Effector memory CD8-positive, alpha-beta T cell (primary cell): ENCODE measurements around the gene TMEM106C.
A peak's percentile ranks its signal among the peaks of the same experiment; 100 is the strongest.

Experiments used
- ATAC-seq: fragments of 150-1000 bp; cut with Tn5 transposase; replicated peaks from 2 replicates; pipeline ENCODE4 v1.10.0; 2021; ENCODE audit warnings: mild to moderate bottlenecking, moderate library complexity
- DNase-seq, 3 experiments: peaks; one replicate each; pipeline ENCODE4 v3.0.0; 2021
- H3K27ac Mint-ChIP-seq, 2 donors: one replicate each; pipeline ENCODE4 v1.8.0; 2022; ENCODE audit warnings: mild to moderate bottlenecking in 2 of 2, mixed read lengths in 2 of 2, moderate library complexity in 2 of 2
- H3K27me3 Mint-ChIP-seq, 2 donors: one replicate each; pipeline ENCODE4 v1.8.0; 2022; ENCODE audit warnings: mixed read lengths in 2 of 2
- H3K36me3 Mint-ChIP-seq: one replicate; pipeline ENCODE4 v1.8.0; 2022; ENCODE audit warnings: mild to moderate bottlenecking, moderate library complexity, mixed read lengths; ENCODE audit not compliant: insufficient read depth
- H3K4me1 Mint-ChIP-seq, 2 donors: one replicate each; pipeline ENCODE4 v1.8.0; 2022; ENCODE audit warnings: low read depth in 2 of 2, mixed read lengths in 2 of 2
- H3K4me3 Mint-ChIP-seq, 2 donors: one replicate each; pipeline ENCODE4 v1.8.0; 2022; ENCODE audit warnings: mild to moderate bottlenecking in 2 of 2, mixed read lengths in 2 of 2, moderate library complexity in 2 of 2
- H3K9me3 Mint-ChIP-seq, 2 donors: one replicate each; pipeline ENCODE4 v1.8.0; 2022; ENCODE audit warnings: mixed read lengths in 2 of 2

Gene TMEM106C

GRCh38 chr12:47962198-47962597 is 1.2 kb upstream of the TMEM106C start:
- Mint-ChIP-seq H3K9me3 (no peaks in the 10 kb centered on the region), H3K27me3 (peaks cover 23 to 30% of the 10 kb centered on the region in 2 donors), H3K27ac (no peak overlapping the region), H3K4me1 (peaks cover 22 to 35% of the 10 kb centered on the region in 2 donors), H3K4me3 (peak overlapping the region in 1 of 2 donors; percentile 100), H3K36me3 (peaks cover 20% of the 10 kb centered on the region)
- DNase-seq, result no peak
- no peak for ATAC-seq

- DNase-seq (no peak), ATAC-seq (no peak)
- Mint-ChIP-seq H3K36me3 (peaks cover 23% of the 10 kb centered on the region), H3K27me3 (peaks cover 22 to 30% of the 10 kb centered on the region in 2 donors), H3K27ac (peak overlapping the region; percentile 96 to 99), H3K4me3 (peak overlapping the region; percentile 100), H3K4me1 (peaks cover 22 to 35% of the 10 kb centered on the region in 2 donors), H3K9me3 (no peaks in the 10 kb centered on the region)
Measured at GRCh38 chr12:47964106-47964728, 821 bp downstream of the TMEM106C start.

GRCh38 chr12:47965581-47965980 is 2.2 kb downstream of the TMEM106C start:
- Mint-ChIP-seq H3K27me3 (peaks cover 8 to 17% of the 10 kb centered on the region in 2 donors), H3K4me1 (peaks cover 22 to 35% of the 10 kb centered on the region in 2 donors), H3K4me3 (peak overlapping the region; percentile 100), H3K27ac (no peak overlapping the region), H3K36me3 (peaks cover 23% of the 10 kb centered on the region), H3K9me3 (no peaks in the 10 kb centered on the region)
- no peak for DNase-seq
- ATAC-seq, result no peak

- no peak for ATAC-seq
- peaks cover 22 to 35% of the 10 kb centered on the region in 2 donors for H3K4me1 Mint-ChIP-seq
- H3K9me3 Mint-ChIP-seq, result no peaks in the 10 kb centered on the region
- no peak for DNase-seq
- H3K4me3 Mint-ChIP-seq, result no peak overlapping the region
- H3K36me3 Mint-ChIP-seq, result peaks cover 23% of the 10 kb centered on the region
- H3K27me3 Mint-ChIP-seq, result no peaks in the 10 kb centered on the region
- peak overlapping the region in 1 of 2 donors; percentile 7 for H3K27ac Mint-ChIP-seq
Measured at GRCh38 chr12:47967461-47968321, 4.3 kb downstream of the TMEM106C start.

GRCh38 chr12:47969845-47970244 is 6.4 kb downstream of the TMEM106C start:
- Mint-ChIP-seq H3K27me3 (no peaks in the 10 kb centered on the region), H3K4me3 (no peak overlapping the region), H3K36me3 (peaks cover 13% of the 10 kb centered on the region)

GRCh38 chr12:47970843-47971242 is 7.4 kb downstream of the TMEM106C start:
- no peak for ATAC-seq
- DNase-seq, result no peak
- no peak overlapping the region for H3K4me3 Mint-ChIP-seq
- H3K27me3 Mint-ChIP-seq, result no peaks in the 10 kb centered on the region
- H3K4me1 Mint-ChIP-seq, result peaks cover 2 to 7% of the 10 kb centered on the region in 2 donors
- H3K36me3 Mint-ChIP-seq, result peaks cover 11% of the 10 kb centered on the region
- H3K9me3 Mint-ChIP-seq, result no peaks in the 10 kb centered on the region
- H3K27ac Mint-ChIP-seq, result no peak overlapping the region

More at GRCh38 chr12:47969845-47970244, 6.4 kb downstream of the TMEM106C start:
- Mint-ChIP-seq H3K27ac (no peak overlapping the region), H3K4me1 (peaks cover 5 to 17% of the 10 kb centered on the region in 2 donors), H3K9me3 (no peaks in the 10 kb centered on the region)
- ATAC-seq (no peak), DNase-seq (no peak)

GRCh38 chr12:47972895-47973294 is 9.5 kb downstream of the TMEM106C start:
- H3K36me3 Mint-ChIP-seq, result no peaks in the 10 kb centered on the region
- no peak overlapping the region for H3K4me3 Mint-ChIP-seq
- H3K27ac Mint-ChIP-seq, result no peak overlapping the region
- DNase-seq (no peak), ATAC-seq (no peak)
- no peaks in the 10 kb centered on the region for H3K4me1 Mint-ChIP-seq
- no peaks in the 10 kb centered on the region for H3K9me3 Mint-ChIP-seq
- H3K27me3 Mint-ChIP-seq, result no peaks in the 10 kb centered on the region

DNA sequence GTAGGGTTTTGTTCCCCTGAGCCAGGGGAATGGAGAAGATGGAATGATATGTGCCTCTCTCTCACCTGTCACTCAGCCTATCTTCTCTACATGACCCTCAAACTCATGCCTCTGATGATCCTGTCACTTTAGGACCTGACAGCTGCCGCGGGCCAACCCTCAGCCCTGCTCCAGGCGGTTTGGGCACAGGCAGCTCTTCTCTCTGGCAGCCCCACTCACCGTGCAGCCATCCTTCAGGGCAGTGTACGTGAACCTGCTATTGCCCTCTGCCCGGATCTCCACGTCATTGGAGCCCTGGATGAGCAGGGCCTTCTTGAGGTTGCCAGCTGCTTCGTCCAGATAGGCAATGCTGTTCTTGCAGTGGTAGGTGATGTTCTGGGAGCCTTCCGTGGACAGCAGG is 10.5 kb downstream of the TMEM106C start:
- H3K36me3 Mint-ChIP-seq, result no peaks in the 10 kb centered on the region
- DNase-seq (no peak), ATAC-seq (no peak)
- no peak overlapping the region for H3K27ac Mint-ChIP-seq
- H3K9me3 Mint-ChIP-seq, result no peaks in the 10 kb centered on the region
- peaks cover 0 to under 1% of the 10 kb centered on the region in 2 donors for H3K4me1 Mint-ChIP-seq
- H3K4me3 Mint-ChIP-seq, result no peak overlapping the region
- peaks cover under 1 to 6% of the 10 kb centered on the region in 2 donors for H3K27me3 Mint-ChIP-seq

DNA sequence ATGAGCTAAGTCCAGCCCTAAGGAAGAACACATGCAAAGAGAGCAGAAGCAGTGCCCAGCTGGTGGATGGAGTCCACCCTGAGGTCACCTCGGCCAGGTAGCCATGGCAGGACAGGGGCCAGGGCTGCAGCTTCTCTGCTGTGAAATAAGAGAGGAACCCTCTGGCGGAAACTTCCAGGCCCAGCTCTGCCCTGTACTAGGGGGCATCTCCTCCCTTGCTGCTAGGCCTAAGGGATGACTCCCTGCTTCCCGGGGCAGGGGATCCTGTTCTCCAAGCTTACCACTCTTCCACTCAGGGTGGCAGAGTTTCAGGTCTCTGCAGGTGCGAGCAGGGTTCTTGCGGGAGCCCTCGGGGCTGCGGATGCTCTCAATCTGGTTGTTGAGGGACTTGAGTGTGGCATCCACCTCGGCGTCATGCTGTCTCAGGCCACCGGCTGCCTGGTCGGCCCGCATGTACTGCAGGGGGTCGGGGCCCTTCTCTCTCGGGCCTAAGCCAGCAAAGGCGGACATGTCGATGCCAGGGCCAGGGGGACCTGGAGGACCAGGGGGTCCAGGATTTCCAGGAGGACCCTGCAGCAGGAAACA is 11.7 kb downstream of the TMEM106C start:
- H3K4me3 Mint-ChIP-seq, result no peak overlapping the region
- peaks cover 4 to 17% of the 10 kb centered on the region in 2 donors for H3K27me3 Mint-ChIP-seq
- DNase-seq (no peak), ATAC-seq (no peak)
- H3K27ac Mint-ChIP-seq, result no peak overlapping the region
- H3K36me3 Mint-ChIP-seq, result no peaks in the 10 kb centered on the region
- no peaks in the 10 kb centered on the region for H3K9me3 Mint-ChIP-seq
- peaks cover 0 to 4% of the 10 kb centered on the region in 2 donors for H3K4me1 Mint-ChIP-seq

- Mint-ChIP-seq H3K4me3 (no peak overlapping the region), H3K9me3 (no peaks in the 10 kb centered on the region)
Measured at GRCh38 chr12:47975816-47976215, 12.4 kb downstream of the TMEM106C start.

GRCh38 chr12:47977046-47977771 is 13.8 kb downstream of the TMEM106C start:
- Mint-ChIP-seq H3K27me3 (peaks cover 10 to 32% of the 10 kb centered on the region in 2 donors), H3K27ac (no peak overlapping the region)
- ATAC-seq, result no peak

More at GRCh38 chr12:47975816-47976215, 12.4 kb downstream of the TMEM106C start:
- Mint-ChIP-seq H3K27me3 (peaks cover 10 to 24% of the 10 kb centered on the region in 2 donors), H3K4me1 (peaks cover 0 to 4% of the 10 kb centered on the region in 2 donors), H3K36me3 (no peaks in the 10 kb centered on the region), H3K27ac (no peak overlapping the region)
- no peak for ATAC-seq
- no peak for DNase-seq

GRCh38 chr12:47977772-47978597 is 14.6 kb downstream of the TMEM106C start:
- ATAC-seq, result no peak
- Mint-ChIP-seq H3K4me3 (no peak overlapping the region), H3K27me3 (peaks cover 10 to 39% of the 10 kb centered on the region in 2 donors), H3K36me3 (no peaks in the 10 kb centered on the region), H3K4me1 (peaks cover 0 to 4% of the 10 kb centered on the region in 2 donors), H3K9me3 (no peaks in the 10 kb centered on the region), H3K27ac (no peak overlapping the region)
- DNase-seq, result no peak

More at GRCh38 chr12:47977046-47977771, 13.8 kb downstream of the TMEM106C start:
- Mint-ChIP-seq H3K4me1 (peaks cover 0 to 4% of the 10 kb centered on the region in 2 donors), H3K9me3 (no peaks in the 10 kb centered on the region), H3K4me3 (no peak overlapping the region), H3K36me3 (no peaks in the 10 kb centered on the region)
- no peak for DNase-seq
